Esophagus muscularis mucosa (tissue), 4 donors: ENCODE results near the gene BANK1.

Source experiments
- CTCF ChIP-seq, 3 experiments: fragments of 200-600 bp in 2 of 3; fragments of 450-650 bp in 1 of 3; sonication (generic) in 2 of 3; IDR thresholded peaks; one replicate each; pipeline ENCODE4 v1.5.1; 2017 to 2019; ENCODE audit warnings: antibody characterized with exemption in 3 of 3, mild to moderate bottlenecking in 2 of 3, moderate library complexity in 1 of 3
- EP300 ChIP-seq: sonication (generic); formaldehyde crosslinking; IDR thresholded peaks from one replicate; pipeline ENCODE4 v1.6.1; 2017; ENCODE audit warnings: antibody characterized with exemption
- POLR2A ChIP-seq: fragments of 450-650 bp; IDR thresholded peaks from one replicate; pipeline ENCODE4 v1.6.1; 2017; ENCODE audit warnings: antibody characterized with exemption, moderate library complexity, mild to moderate bottlenecking, low read depth
- POLR2AphosphoS5 ChIP-seq, 2 donors: sonication (generic); formaldehyde crosslinking; IDR thresholded peaks; one replicate each; pipeline ENCODE4 v1.6.1; 2017; ENCODE audit warnings: antibody characterized with exemption in 2 of 2

- TF ChIP-seq POLR2AphosphoS5 (IDR thresholded peaks at IDR 0.05), result no peak
- TF ChIP-seq POLR2A, result no peak
- no peak for TF ChIP-seq CTCF (IDR thresholded peaks at IDR 0.05)
- no peak for TF ChIP-seq EP300
Observed at GRCh38 chr4:101931619-101932018, 141.1 kb downstream of the BANK1 start.
